Keratinocyte (primary cell): ENCODE results near the gene RPL39.

Source experiments
- EZH2 ChIP-seq: IDR thresholded peaks from one replicate; pipeline ENCODE4 v1.6.1; 2012; ENCODE audit warnings: inconsistent platforms, mild to moderate bottlenecking, low read length, moderate library complexity
- TF ChIP-seq, protein P1 (sequence below), 3 experiments: IDR thresholded peaks in 1 of 3; conservative IDR thresholded peaks in 1 of 3; optimal IDR thresholded peaks in 1 of 3; 2 replicates in 2 of 3; 3 replicates in 1 of 3; pipeline versions ENCODE3 to v1.5.1; 2011; ENCODE audit warnings: low read length in 3 of 3, mild to moderate bottlenecking in 3 of 3, moderate library complexity in 2 of 3, control low read depth in 1 of 3, inconsistent platforms in 1 of 3; ENCODE audit not compliant: insufficient read depth in 2 of 3; ENCODE audit errors: extremely low read depth in 1 of 3

DNA sequence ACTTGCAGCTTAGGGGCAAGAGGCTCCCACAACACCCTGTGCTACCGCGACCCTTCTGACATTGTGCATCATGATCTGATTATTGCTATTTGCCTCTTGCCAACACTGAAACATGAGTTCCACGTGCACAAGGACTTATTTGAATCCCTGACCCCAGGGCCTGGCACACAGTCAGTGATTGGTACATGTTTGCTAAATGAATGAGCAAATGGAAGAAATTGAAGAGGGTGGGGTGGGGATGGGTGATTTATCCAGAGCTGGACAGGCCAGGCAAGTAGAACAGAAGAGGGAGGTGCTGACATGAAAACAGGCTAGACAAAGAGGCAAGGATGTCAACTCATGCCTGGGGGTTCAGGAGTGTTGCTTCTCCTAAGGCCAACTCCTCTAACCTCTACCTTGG, 24.9 kb upstream of the RPL39 start:
- TF ChIP-seq, protein P1, sequence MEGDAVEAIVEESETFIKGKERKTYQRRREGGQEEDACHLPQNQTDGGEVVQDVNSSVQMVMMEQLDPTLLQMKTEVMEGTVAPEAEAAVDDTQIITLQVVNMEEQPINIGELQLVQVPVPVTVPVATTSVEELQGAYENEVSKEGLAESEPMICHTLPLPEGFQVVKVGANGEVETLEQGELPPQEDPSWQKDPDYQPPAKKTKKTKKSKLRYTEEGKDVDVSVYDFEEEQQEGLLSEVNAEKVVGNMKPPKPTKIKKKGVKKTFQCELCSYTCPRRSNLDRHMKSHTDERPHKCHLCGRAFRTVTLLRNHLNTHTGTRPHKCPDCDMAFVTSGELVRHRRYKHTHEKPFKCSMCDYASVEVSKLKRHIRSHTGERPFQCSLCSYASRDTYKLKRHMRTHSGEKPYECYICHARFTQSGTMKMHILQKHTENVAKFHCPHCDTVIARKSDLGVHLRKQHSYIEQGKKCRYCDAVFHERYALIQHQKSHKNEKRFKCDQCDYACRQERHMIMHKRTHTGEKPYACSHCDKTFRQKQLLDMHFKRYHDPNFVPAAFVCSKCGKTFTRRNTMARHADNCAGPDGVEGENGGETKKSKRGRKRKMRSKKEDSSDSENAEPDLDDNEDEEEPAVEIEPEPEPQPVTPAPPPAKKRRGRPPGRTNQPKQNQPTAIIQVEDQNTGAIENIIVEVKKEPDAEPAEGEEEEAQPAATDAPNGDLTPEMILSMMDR (optimal IDR thresholded peaks at IDR 0.05 in 1 of 3, IDR thresholded peaks at IDR 0.05 in 1 of 3, conservative IDR thresholded peaks at IDR 0.05 in 1 of 3; ENCODE audit: extremely low read depth in 1 of 3, insufficient read depth in 2 of 3, low read length in 3 of 3), result no peak
- TF ChIP-seq EZH2, result no peak
